ENCODE results near the gene SNCAIP.
"Not testable (repeated sequence)": the region's sequence is repeated elsewhere in the genome, so short reads cannot be mapped to it uniquely, and the experiment has no call there.

The SNCAIP gene

DNA sequence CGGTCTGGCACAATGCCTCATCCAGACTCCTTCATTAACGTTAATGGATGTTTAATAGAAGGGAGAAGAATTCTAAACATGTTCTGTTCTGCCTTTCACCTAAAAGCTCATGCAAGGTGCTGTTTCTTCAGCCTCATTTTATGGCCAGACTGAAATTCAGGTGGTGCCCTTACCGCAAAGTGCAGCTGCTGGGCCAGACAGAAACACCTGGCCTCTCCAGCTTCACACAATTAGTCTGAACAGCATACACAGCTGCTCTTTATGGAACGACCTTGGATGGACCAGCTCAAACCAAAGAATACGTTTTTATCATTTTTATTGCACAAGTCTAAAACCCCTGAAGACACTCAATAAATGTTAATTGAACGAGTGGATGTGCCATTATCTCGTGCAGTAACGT is 4.6 kb downstream of the SNCAIP start:
- DNase-seq = no peak

DNA sequence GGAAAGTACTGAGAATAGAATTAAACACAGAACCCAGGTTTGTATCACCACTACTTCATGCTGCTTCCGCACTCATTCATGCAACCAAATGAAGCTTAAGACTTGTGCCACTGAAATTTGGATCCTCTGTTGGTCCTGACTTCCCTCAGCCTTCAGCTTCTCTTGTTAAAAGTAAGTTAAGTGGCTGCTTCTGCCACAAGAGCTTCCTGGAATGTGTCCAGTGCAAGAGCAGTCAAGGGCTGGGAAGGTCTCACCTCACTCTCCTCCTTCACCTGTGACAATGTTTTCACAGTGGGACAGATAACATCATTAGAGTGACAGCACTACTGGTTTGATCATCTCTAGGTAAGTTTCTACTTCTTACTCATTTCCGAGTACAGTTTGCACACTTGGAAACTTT is 7.9 kb downstream of the SNCAIP start:
- no peak for DNase-seq

DNA sequence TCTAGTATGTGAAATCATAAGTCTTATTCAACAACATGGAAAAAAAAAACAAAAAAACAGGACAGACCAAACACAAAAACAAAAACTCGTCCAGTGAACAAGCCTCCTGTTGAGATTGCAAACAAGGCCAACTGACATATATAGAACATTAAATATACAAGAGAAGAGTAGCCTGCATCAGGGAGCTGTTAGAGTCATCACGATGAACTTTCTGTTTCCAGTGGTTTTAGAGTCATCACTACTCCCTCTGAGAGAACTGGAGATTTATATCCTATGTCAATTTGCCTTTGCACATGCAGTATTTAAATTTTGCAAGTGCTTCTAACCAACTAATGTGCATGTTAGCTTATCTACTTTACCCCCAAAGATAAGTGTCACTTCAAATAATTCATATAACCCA is 9.9 kb downstream of the SNCAIP start:
- DNase-seq = no peak

DNA sequence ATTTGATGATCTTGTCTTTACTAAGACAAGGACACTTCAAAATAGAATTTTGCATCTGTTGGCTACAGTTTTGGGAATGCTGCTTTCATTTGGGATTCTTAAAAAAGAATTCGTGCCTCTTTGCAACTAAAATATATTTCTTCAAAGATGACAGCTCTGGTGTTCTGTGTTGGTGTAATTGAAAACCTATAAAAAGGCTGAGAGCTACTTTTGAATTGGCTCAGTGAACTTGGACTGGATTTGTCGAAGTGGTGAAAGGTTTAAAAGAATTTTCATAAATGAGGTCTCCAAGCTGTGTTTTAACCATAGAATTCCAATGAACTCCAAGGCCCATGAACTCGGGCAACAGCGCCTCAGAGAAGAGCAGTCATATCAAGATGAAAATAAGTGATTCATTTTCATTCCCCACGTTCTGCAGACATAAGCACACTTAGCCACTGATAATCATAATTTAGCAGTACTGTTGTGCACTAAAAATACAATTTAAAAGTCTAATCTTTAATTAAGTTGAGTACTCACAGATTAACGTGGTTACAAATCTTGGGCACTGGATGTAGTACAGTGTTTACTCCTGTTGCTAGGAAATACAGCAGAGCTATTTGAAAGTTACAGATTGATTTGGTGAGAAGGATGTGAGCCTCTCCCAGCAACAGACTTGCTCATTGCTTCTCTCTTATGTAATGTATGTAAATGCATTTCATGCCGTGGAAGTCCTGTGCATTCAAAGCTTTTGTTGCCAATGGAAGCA is 10.9 kb downstream of the SNCAIP start:
- no peak for DNase-seq

DNA sequence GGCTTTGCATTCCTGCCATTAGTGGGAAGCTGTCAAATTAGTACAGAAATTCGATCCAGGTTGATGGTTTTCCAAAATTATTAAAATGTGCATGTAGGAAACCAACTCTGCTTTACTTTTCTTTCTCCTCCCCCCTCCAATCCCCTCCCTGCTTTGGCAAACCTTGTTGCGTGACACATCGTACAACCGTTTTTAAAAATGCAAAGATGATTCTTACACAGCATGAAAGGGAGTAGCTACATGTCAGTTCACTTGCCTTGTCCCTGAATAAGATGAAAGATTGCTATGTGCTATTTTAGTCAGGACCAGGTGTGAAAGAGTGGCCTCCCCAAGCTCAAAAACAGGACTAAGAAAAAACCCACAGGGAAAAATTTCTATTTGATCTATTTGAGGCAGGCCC is 11.7 kb downstream of the SNCAIP start:
- no peak for DNase-seq

DNA sequence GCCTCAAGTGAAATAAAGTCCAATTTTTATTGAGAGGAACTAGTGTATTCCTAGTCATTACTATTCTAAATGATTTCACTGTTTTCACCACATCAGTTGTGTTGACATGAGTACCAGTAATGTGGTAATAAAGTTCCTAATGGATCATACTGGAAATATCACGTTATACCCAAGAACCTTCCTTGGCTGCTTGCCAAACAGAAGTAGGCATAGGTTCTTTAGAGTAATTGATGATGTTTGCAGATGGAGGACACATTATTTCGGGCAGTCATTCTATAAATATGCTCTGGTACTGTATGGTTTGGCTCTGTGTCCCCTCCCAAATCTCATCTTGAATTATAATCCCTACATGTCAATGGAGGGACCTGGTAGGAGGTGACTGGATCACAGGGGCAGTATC is 15.1 kb downstream of the SNCAIP start:
- no peak for DNase-seq

DNA sequence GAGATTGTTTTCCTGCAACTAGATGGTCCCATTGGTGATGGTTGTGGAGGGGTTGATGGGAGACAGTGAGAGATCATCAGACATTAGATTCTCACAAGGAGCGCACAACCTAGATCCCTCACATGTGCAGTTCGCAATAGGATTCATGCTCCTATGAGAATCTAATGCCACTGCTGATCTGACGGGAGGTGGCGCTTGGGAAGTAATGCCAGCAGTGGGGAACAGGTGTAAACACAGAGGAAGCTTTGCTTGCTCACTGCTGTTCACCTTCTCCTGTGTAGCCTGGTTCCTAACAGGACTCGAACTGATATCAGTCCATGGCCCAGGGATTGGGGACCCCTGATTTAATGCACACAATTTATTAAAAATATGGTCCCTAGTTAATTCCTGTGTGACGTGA is 18.8 kb downstream of the SNCAIP start:
- DNase-seq = no peak

DNA sequence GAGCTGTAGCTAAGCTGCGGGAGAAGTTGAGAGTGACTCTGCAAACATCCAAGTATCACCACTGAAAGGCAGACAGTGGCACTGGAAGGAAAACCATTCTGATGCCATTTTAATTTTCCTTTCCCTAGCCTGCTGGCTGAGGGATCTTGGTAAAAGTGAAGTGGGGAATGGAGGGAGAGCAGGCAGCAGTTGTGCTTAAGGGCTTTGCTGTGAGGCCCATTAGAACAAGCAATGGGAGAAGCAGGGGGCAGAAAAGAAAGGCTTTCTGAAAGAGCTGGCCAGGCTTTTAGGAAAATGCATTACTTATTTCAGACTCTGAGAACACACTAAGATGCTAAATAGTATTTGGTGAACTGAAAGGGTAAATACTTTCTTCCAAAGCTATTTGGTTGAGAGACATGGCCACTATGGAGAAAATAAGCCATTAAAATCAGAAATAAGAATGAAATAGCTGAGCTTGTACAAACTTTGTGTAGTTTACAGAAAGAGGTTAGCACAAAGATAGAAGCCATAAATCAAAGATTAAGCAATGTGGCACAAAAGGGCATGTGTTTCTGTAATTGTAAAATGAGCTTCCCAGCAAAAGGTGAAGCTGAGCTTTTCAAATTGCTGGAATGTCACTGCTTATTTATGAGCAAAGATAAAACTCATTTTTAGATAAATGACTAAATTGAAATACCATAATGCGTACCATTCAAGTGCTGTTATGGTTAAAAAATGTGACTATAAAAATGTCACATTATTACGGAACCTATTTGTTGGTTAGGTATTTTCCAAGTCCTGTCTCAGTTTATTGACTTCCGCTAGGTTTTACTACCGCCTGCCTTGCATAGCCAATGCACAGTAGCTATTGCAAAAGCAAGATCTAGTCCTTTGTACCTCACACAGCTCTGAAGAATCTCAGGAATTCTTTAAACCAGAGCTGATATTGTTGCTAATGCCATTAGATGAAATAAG is 20.8 kb downstream of the SNCAIP start:
- DNase-seq = no peak

DNA sequence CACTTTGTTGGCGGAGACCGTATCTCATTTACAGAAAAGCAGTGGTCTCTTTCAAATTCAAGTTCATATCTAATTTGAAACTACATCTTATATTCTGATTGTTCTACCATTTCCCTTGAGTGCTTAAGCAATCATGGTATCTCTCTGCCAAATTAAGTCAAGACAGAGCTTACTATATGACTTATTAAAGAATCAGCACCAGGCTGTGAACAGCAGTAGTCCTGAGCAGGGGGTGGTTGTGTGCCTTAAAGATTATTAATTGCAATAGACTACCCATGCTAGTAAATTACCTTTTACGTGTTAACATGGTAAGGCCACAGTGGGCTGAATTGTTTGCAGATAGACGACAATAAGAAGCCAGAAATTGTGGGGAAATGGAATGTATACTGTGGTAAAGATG is 21.5 kb downstream of the SNCAIP start:
- DNase-seq = no peak

DNA sequence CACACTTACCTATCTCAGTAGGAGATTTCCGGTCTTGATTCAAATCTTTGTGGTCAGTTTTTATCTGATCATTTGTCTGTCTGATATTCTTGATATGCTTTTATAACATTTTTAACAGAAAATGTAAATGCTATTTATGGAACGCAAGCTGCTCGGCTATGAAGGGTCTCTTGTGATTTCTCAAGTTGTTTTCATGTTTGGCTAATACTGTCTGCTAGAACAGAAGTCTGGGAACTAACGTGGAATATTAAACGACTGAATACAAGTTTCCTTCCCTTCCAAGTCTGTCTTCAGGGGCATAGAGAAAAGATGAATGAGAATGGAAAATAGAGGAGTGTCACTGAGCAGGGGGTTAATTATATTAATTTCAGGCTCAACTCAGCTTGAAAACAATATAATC is 27.6 kb downstream of the SNCAIP start:
- no peak for DNase-seq

DNA sequence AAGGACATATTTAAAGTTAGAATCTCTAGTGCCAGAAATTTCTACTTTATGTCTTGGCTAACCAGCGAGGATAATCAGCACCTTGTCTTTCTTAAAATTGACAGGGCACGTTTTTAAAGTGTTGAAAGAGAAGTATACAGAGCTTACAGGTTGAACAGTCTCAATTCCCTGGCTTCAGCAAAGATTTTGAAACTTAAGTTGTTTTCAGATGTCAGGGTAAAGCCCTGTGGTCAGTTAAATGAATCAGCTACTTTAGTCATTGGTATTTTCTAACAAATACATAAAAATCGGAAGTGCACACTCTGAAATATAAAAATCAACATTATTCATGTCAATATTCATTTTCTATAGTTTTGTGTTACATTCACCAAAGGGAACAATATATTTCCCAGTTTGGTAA is 29.1 kb downstream of the SNCAIP start:
- no peak for DNase-seq

DNA sequence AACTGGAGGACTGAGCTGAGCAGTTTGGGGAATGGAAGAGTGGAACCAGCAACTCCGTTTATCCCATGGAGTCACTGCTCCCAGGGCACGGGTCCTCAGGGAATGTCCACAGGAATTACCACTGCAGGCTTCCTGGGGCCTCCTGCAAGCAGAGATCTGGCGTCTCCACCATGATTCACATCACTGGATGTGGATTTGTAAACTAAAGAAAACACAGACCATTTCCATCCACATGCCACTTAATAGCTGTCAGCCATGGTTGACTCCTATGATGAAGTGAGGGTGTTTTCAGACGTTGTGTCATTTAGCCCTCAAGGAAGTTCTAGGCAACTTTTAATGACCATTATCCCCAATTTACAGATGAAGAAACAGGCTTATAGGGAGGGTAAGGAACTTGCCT is 30.2 kb downstream of the SNCAIP start:
- no peak for DNase-seq

DNA sequence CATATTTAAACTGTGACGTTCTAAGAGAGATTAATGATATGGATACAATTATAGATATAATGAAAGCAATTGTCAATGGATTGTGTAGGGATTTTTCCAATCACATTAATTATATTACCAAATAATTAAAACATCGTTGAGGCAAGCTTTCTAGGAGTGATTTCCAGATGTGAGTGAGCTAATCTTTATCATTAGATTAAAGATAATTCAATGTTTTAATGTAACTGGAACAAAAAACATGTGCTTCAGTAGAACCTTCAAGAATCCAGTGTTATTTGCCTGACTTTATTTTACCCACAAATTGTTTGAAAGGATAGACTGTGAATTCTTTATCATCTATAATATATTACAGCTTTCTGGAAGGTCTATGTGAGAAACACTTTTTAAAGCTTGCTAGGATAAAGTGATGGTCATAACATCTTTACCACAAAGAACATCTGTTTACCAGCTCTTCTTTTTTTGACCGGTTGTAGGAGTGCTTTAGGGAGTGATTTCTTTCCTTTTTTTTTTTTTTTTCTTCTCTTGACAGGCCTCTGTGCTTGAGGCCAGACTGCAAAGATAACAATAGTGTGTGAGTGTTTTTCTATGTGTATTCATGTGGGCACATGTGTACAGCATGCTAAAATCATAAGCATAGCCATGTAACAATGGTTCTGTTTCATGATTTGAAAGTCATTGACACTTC is 35.0 kb downstream of the SNCAIP start:
- DNase-seq = no peak

DNA sequence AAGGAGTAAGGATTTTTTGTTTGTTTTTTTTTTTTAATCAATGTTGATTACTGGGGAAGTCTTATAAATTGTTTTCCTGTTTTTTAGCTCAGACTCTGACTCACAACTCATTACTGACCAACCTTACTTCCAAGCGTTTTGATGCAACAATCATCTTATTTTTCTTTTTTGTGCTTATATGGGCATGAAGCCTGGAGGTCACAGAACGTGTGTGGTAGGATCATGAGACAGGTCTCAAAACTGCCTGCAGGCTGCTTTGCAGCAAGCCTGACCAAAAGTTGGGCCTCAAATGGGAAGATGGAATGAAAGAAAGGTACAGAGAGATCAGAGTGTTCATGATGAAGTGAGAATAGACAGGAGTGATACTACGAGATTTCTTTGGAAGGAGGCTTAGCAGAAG is 38.5 kb downstream of the SNCAIP start:
- DNase-seq = no peak

DNA sequence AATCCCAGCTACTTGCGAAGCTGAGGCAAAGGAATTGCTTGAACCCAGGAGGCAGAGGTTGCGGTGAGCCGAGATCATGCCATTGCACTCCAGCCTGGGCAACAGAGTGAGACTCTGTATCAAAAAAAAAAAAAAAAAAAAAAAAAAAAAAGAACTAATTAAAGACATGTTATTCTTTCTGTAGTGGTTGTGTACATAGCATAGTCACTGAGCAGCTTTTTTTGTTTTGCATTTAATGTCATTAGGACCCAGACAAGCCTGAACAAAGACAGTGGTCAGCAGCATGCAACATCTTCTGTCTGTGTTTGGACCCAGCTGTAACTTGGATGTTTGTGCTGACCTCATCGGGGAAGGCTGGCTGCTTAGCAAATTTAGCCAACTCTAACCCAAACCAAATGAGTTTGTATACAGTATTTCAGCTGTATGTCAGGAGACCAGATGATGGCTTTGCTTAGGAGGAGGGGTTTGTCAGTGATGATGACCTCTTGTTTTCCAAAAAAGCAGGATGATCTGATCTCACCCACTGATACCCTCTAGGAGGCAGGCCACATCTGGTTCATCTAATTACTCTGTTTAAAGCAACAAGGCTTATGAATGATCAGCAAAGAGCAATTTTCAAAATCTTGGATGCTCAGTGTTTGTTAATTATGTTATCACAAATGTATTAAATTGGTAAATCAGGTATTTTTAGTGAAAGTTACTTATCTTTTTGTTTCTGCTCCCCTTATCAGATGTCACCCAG is 39.5 kb downstream of the SNCAIP start:
- DNase-seq = no peak

DNA sequence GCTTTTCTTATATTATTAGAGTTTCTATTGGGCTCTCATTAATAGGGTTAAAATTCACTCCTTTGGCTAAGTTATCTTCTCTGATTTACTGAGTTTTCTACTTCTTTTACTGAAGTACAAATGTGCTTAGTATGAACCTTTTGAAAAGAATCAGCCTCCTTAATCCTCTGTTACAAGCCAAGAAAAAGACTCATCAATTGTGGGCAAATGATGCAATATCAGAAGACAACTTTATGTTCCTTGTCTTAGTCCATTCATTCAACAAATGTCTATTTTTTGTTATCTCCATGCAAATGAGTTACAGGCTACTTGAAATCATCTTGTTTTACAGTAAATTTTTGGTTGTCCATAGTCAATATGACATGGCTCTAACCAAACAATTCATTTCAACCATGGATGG is 40.3 kb downstream of the SNCAIP start:
- no peak for DNase-seq

DNA sequence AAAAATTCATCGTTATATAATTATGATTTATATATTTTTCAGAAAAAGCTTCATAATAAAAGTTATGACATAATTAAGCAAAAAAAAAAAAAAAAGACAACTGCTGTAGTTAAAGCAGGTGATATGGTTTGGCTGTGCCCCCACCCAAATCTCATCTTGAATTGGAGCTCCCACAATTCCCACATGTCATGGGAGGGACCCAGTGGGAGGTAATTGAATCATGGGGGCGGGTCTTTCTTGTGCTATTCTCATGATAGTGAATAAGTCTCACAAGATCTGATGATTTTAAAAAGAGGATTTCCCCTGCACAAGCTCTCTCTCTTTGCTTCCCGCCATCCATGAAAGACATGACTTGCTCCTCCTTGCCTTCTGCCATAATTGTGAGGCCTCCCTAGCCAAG is 41.3 kb downstream of the SNCAIP start:
- DNase-seq = not testable (repeated sequence)

DNA sequence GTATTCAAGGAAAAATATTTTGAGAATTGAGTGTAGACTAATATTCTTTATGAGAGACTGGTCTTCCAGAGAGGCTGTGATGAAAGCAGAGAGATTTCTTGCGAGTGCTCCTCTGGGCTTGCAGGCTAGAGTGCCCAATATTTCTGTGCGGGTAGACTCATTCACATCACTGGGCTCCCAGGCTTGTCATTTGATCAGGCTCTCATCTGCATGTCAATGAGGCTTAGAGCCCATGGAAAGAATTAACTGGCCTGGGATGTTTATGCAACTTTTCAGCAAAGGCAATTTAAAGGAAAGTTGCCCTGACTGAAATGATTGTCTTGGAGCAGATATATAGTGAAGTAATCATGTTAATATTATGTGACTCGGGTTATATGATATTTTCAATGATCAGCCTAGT is 42.3 kb downstream of the SNCAIP start:
- no peak for DNase-seq

DNA sequence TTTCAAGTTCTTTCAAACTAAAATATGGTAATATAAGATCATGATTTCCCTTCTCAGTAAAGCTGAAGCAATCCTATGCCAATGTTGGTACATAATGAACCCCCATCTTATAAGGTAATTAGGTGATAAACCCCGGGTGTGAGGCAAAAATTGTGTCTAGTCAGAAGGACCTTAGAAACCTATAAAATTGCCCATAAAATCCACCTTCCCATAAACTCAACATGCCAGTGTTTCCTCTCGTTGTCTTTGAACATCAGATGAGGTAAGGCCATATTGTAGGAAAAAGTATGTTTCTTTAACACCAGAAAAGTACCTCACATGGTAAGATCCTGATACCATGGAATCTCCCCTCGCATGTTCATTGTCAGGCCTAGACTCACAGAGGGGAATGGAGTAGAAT is 43.3 kb downstream of the SNCAIP start:
- DNase-seq = no peak

DNA sequence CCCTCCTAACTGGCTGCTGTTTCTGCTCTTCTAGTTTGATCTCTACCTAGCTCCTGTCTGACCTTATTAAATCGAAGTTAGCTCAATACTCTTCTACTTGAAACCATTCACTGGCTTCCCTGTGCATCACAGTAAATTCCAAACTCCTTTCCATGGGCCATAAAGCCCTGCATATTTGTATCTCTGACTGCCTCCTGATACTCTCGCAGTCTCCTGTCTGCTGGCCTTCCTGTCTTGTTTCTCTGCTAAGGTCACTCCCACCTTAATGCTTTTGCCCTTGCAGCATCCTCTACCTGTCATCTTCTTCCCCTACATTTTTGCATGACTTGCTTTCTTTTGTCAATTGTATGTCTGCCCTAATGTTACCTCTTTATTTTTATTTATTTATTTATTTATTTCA is 44.8 kb downstream of the SNCAIP start:
- DNase-seq = no peak

DNA sequence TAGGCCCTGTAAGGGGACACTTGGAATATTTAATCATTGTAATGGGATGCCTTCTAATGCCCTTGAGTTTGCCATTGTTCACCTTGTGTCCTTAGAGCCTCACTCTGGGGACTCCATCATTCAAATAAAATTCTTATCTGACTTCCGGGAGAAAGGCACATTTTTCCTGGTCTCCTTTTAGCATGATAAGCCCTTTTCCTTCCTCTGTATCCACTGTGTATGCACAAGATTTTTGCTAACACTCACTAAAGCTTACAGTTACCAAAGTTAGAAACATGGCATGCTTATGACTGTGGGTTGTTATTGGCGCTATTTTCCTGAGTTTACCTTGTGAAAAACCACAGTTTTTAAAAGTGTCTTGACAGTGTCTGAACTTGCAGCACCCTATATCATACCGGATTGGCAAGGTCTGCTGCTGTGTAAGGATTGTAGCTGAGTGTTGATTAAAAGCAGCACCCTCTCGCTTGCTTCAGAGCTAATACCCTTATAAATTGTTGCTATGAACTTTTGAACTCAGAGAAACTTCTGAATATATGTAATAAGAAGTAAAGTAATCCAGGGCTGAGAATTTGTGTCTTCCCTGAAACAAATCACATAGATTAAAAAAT is 46.4 kb downstream of the SNCAIP start:
- no peak for DNase-seq

DNA sequence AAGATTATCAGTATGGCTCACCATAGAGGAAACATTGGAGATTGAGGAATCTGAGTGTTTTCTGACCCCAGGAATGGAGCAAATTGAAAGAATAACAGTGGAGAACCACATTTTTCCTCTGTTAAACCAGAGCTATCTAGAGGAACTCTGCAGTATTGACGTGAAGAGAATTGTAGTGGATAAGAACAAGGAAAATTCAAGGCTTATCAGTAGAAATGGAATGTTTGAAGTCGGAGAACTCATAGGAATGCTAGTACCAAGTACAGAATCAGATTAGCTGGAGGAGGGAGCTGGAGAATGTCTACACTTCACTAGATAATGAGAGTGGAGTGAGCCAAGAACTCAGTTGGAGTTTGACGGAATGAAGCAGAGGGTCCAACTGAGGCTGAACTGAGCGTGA is 50.3 kb downstream of the SNCAIP start:
- no peak for DNase-seq

DNA sequence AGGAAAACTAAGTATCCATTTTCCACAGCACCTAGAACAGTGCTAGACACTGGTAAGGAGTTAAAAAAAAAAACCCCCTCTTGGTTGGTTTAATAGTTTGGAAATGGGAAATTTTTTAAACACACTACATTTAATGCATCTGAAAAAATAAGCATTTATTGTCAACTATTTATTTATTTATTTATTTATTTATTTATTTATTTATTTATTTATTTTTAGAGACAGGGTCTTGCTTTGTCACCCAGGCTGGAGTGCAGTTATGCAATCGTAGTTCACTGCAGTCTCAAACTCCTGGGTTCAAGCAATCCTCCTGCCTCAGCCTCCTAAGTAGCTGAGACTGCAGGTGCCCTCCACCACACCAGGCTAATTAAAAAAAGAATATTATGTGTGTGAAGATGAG is 51.6 kb downstream of the SNCAIP start:
- DNase-seq = no peak

All from CD4-positive, alpha-beta T cell treated with Interleukin-12 subunit alpha and Interleukin-12 subunit beta, for 1 hour (primary cell).